Mesothelial cell of epicardium (in vitro differentiated cells): Measurements from ENCODE around the gene STAC3. TPM values are rescaled to one million over a fixed set of nuclear protein-coding genes. Genes with fewer than 3 reads are reported as not detected.
"Not testable (repeated sequence)": the region's sequence is repeated elsewhere in the genome, so short reads cannot be mapped to it uniquely, and the experiment has no call there.

Experiments
- DNase-seq, 2 experiments: peaks; one replicate each; pipeline ENCODE4 v3.0.0; 2021; ENCODE audit warnings: low spot score in 2 of 2; ENCODE audit not compliant: unreplicated experiment in 2 of 2
- H3K27ac Mint-ChIP-seq: 2 replicates; pipeline ENCODE4 v1.8.0; 2021; ENCODE audit warnings: mixed read lengths
- H3K27me3 Mint-ChIP-seq: 2 replicates; pipeline ENCODE4 v1.8.0; 2021; ENCODE audit warnings: low read depth, mixed read lengths
- H3K36me3 Mint-ChIP-seq: 2 replicates; pipeline ENCODE4 v1.8.0; 2021; ENCODE audit warnings: mixed read lengths
- H3K4me1 Mint-ChIP-seq: 2 replicates; pipeline ENCODE4 v1.8.0; 2021; ENCODE audit warnings: mixed read lengths
- H3K4me3 Mint-ChIP-seq: 2 replicates; pipeline ENCODE4 v1.8.0; 2021; ENCODE audit warnings: mild to moderate bottlenecking, moderate library complexity, mixed read lengths
- H3K9me3 Mint-ChIP-seq: 2 replicates; pipeline ENCODE4 v1.8.0; 2021; ENCODE audit warnings: mixed read lengths
- total RNA-seq: library from RNA; stranded (reverse); gene quantifications from 3 replicates; pipeline ENCODE4 v1.2.1, GENCODE V29; 2021
- TF ChIP-seq, protein P1 (sequence below): fragments of 200-600 bp; sonication (generic); IDR thresholded peaks from one replicate; pipeline ENCODE4 v1.5.0; 2021; ENCODE audit warnings: antibody characterized with exemption; ENCODE audit not compliant: unreplicated experiment

The STAC3 gene
- 9.8 to 11.3 TPM (median 10.6 TPM) in 3 replicates for total RNA-seq

DNA sequence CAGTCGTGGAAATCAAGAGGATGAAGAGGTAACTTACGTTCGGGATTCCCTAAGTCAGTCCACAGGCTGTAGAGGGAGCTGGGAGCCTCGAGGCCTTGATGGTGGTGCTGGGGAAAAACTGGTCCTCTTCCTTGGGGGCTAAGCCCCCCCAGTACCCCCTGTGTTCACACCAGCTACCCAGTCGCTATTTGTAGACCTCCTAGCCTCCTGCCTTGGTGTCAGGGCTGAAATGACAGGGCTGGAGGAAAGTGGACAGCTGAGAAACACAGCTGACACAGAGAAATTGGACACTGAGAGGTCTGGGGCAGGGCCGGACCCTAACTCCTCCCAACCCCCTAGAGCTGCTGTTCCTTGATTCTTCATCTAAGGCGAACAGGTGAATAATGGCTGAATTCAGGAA lies at the start of gene STAC3:
Gene STAC3 (minus strand): TSS at position 232 of the 400 bp plus-strand sequence. CDS start 1,551 bp downstream, outside the sequence.
- Mint-ChIP-seq H3K27ac (no peak within 1 kb of the TSS), H3K4me3 (no peak within 1 kb of the TSS), H3K4me1 (no peaks in the 10 kb centered on the region), H3K36me3 (peaks cover 15% of the 10 kb centered on the region), H3K27me3 (no peaks in the 10 kb centered on the region), H3K9me3 (no peaks in the 10 kb centered on the region)
- TF ChIP-seq, protein P1, sequence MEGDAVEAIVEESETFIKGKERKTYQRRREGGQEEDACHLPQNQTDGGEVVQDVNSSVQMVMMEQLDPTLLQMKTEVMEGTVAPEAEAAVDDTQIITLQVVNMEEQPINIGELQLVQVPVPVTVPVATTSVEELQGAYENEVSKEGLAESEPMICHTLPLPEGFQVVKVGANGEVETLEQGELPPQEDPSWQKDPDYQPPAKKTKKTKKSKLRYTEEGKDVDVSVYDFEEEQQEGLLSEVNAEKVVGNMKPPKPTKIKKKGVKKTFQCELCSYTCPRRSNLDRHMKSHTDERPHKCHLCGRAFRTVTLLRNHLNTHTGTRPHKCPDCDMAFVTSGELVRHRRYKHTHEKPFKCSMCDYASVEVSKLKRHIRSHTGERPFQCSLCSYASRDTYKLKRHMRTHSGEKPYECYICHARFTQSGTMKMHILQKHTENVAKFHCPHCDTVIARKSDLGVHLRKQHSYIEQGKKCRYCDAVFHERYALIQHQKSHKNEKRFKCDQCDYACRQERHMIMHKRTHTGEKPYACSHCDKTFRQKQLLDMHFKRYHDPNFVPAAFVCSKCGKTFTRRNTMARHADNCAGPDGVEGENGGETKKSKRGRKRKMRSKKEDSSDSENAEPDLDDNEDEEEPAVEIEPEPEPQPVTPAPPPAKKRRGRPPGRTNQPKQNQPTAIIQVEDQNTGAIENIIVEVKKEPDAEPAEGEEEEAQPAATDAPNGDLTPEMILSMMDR: no peak
- DNase-seq: no peak

- Mint-ChIP-seq H3K4me1 (peaks cover 5% of the 10 kb centered on the region), H3K27ac (no peak overlapping the region), H3K27me3 (no peaks in the 10 kb centered on the region), H3K36me3 (peaks cover 48% of the 10 kb centered on the region), H3K4me3 (no peak overlapping the region), H3K9me3 (no peaks in the 10 kb centered on the region)
- TF ChIP-seq, protein P1: no peak
- DNase-seq: no peak
Measured at GRCh38 chr12:57299514-57300016, 48.6 kb upstream of the STAC3 start.

GRCh38 chr12:57296291-57296690 lies 45.3 kb upstream of the STAC3 start:
- Mint-ChIP-seq H3K27ac (no peak overlapping the region), H3K27me3 (no peaks in the 10 kb centered on the region), H3K4me1 (peaks cover 5% of the 10 kb centered on the region), H3K36me3 (peaks cover 40% of the 10 kb centered on the region), H3K4me3 (no peak overlapping the region), H3K9me3 (no peaks in the 10 kb centered on the region)
- TF ChIP-seq, protein P1: no peak
- DNase-seq: no peak

GRCh38 chr12:57282073-57282472 lies 31.1 kb upstream of the STAC3 start:
- not testable (repeated sequence) for H3K4me3 Mint-ChIP-seq, H3K9me3 Mint-ChIP-seq, DNase-seq, H3K27ac Mint-ChIP-seq, H3K27me3 Mint-ChIP-seq, H3K4me1 Mint-ChIP-seq
- peaks cover 50% of the 10 kb centered on the region for H3K36me3 Mint-ChIP-seq

DNA sequence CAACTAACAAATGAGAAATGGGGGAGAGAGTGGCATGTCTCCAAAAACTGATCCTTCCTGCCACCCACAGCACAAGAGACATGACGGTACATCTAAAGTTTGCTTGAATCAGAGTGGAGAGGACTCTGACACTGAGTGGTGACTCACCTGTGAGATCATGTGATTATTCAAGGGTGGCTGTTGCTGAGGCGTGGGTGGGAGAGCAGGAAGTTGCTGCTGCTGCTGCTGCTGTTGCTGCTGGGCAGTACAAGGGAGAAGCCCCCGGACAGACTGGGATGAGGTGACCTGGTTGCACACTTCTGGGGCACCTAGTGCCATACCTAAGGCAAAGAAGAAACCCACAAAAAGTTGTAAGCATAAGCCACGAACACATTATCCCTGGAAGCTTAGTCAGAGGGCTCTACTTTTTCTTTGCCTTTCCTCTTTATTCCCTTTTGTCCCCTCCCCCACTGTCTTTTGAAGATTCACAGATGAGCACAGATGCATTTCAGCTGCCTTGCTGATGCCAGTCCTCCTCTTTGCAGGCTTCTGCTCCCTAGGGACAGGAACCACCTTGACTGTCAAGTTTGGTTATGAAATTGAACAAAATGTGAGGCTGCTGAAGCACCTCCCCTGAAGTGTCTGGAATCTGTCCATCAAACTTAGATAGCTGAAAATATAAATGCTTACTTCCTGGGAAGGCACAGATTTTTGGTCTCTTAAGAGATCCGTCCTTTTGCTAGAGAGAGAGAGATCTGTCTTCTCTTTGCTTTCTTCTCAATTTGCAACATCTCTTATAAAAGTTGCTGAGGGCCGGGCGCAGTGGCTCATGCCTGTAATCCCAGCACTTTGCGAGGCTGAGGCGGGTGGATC lies 29.4 kb upstream of the STAC3 start:
- Mint-ChIP-seq H3K9me3 (no peaks in the 10 kb centered on the region), H3K27me3 (no peaks in the 10 kb centered on the region), H3K27ac (peak overlapping the region; percentile 80), H3K36me3 (peaks cover 49% of the 10 kb centered on the region), H3K4me3 (no peak overlapping the region), H3K4me1 (peaks cover 8% of the 10 kb centered on the region)
- TF ChIP-seq, protein P1: no peak
- DNase-seq: no peak
